ENCODE results near the gene NUBPL.
"Not testable (repeated sequence)": the region's sequence is repeated elsewhere in the genome, so short reads cannot be mapped to it uniquely, and the experiment has no call there.

NUBPL gene

GRCh38 chr14:31760277-31760676, 199.1 kb downstream of the NUBPL start:
- no peak for DNase-seq
- no peak for TF ChIP-seq GATA1 (IDR thresholded peaks at IDR 0.05; ENCODE audit: low read depth, low read length)
- TF ChIP-seq POLR2A (IDR thresholded peaks at IDR 0.05; ENCODE audit: low read length) = no peak

DNA sequence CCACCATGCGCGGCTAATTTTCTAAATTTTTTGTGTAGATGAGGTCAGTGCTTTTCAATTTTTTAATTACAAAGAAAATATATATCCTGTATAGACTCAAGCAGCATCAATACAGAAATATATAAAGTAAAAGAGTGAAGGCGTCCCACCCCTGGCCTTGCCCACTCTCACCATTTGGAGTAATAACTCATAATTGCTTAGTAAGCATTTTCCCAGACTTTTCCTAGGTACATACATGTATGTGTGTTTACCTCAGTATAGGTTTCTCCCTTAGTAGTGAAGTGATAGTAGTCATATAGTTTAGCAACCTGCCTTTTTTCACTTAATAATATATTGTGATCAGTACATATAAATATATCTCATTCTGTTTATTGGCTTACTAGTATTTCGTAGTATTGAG, 200.1 kb downstream of the NUBPL start:
- no peak for TF ChIP-seq POLR2A (IDR thresholded peaks at IDR 0.05; ENCODE audit: low read length)
- TF ChIP-seq GATA1 (IDR thresholded peaks at IDR 0.05; ENCODE audit: low read depth, low read length) = no peak
- DNase-seq = no peak

DNA sequence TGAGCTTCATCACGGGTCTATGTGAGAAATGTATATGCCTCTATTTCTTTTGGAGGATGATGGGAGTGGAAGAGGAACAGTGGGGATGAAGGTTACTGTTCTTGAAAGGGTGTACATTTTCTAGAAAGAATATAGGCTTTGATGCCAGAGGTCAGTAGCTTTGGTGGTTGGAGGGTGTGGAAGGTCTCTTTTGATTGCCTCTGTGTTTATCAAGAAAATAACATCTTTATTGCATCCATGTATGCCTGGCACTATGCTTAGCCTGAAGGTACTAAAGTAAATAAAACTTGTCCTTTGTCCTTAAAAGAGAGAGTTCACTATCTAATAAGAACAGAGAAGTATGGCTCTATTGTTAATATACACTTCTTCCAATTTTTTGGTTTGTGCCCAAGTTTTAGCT, 201.8 kb downstream of the NUBPL start:
- no peak for DNase-seq
- TF ChIP-seq GATA1 (IDR thresholded peaks at IDR 0.05; ENCODE audit: low read depth, low read length) (no peak), POLR2A (IDR thresholded peaks at IDR 0.05; ENCODE audit: low read length) (no peak)

DNA sequence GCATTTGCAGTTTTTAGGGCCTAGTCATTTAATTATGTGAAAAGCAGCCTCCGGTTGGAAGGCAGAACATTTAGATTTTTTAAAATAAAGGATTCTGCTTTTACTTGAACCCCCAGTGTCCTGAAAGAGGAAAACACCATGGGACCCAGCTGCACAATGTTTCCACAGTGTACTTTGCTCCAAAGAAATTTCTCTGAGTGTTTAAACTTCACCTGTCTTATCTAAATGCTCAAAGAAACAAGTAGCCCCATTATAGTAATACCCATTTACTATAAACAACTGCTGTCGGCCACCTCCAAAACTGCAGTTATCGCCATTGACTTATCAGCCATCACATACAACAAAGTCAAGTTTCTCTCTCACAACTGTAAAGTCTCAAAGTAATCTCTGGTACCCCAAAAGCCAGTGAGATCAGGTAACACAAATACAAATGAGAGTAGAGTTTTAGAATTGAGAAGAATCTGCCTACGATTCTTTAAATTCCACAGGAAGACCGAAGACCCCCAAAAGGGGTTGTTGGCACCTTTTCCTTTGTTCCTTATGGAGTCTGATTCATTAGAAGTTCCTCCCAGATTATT, 205.2 kb downstream of the NUBPL start:
- TF ChIP-seq GATA1 (IDR thresholded peaks at IDR 0.05; ENCODE audit: low read depth, low read length) = no peak
- TF ChIP-seq POLR2A (IDR thresholded peaks at IDR 0.05; ENCODE audit: low read length) = no peak
- DNase-seq = no peak

DNA sequence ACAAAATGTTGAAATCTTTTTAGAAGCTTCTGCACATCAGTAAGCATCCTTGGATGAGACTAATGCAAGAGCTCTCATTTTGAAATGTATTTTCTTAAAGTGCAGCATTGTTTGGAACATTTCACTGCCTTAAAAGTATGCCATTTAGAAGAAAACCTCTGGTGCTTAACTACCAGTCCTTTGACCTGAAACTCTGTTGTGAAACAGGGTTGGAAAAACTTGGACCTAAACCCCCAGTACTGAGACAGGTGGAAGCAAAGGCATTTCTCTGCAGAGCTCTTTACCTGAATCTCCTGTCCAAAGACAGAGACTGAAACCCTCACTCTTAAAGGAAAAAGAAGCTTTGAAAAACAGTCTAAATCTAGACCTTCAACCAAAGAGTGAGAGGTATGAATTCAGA, 207.2 kb downstream of the NUBPL start:
- TF ChIP-seq POLR2A (IDR thresholded peaks at IDR 0.05; ENCODE audit: low read length) = no peak
- no peak for TF ChIP-seq GATA1 (IDR thresholded peaks at IDR 0.05; ENCODE audit: low read depth, low read length)
- DNase-seq = no peak

GRCh38 chr14:31770271-31770670, 209.1 kb downstream of the NUBPL start:
- no peak for DNase-seq
- TF ChIP-seq GATA1 (IDR thresholded peaks at IDR 0.05; ENCODE audit: low read depth, low read length) (no peak), POLR2A (IDR thresholded peaks at IDR 0.05; ENCODE audit: low read length) (no peak)

- TF ChIP-seq POLR2A (IDR thresholded peaks at IDR 0.05; ENCODE audit: low read length) (no peak), GATA1 (IDR thresholded peaks at IDR 0.05; ENCODE audit: low read depth, low read length) (no peak)
- DNase-seq = no peak
Measured at GRCh38 chr14:31774567-31774966, 213.4 kb downstream of the NUBPL start.

- DNase-seq = no peak
- TF ChIP-seq GATA1 (IDR thresholded peaks at IDR 0.05; ENCODE audit: low read depth, low read length) (no peak), POLR2A (IDR thresholded peaks at IDR 0.05; ENCODE audit: low read length) (no peak)
Measured at GRCh38 chr14:31777312-31777711, 216.1 kb downstream of the NUBPL start.

- TF ChIP-seq POLR2A (IDR thresholded peaks at IDR 0.05; ENCODE audit: low read length) = no peak
- TF ChIP-seq GATA1 (IDR thresholded peaks at IDR 0.05; ENCODE audit: low read depth, low read length) = no peak
- peak; percentile 4 to 20 for DNase-seq
Measured at GRCh38 chr14:31781578-31781977, 220.4 kb downstream of the NUBPL start.

- DNase-seq = no peak
Measured at GRCh38 chr14:31785574-31785973, 224.4 kb downstream of the NUBPL start.

DNA sequence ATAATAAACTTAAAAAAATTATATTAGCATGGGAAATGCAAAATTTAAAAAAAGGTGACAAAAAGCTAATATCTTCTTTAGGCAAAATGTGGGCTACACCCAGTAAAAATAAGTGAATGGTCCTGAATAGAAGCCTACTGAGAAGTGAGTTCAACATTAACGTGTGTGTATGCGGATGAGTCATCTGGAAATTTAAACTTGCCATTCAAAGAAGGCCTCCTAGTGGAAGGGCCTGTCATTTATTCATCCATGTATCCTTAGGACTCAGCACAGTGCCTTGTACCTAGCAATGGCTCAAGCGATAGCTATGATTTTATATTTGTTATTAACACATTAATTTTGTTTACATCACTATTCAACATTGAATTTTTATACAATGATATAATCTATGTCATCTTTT, 226.2 kb downstream of the NUBPL start:
- peak; percentile 1 to 20 for DNase-seq
- TF ChIP-seq POLR2A (IDR thresholded peaks at IDR 0.05; ENCODE audit: low read length) = no peak
- TF ChIP-seq GATA1 (IDR thresholded peaks at IDR 0.05; ENCODE audit: low read depth, low read length) = no peak

More at GRCh38 chr14:31785574-31785973, 224.4 kb downstream of the NUBPL start:
- TF ChIP-seq POLR2A (IDR thresholded peaks at IDR 0.05; ENCODE audit: low read length) (no peak), GATA1 (IDR thresholded peaks at IDR 0.05; ENCODE audit: low read depth, low read length) (no peak)

GRCh38 chr14:31788340-31788739, 227.1 kb downstream of the NUBPL start:
- DNase-seq = no peak
- TF ChIP-seq POLR2A (IDR thresholded peaks at IDR 0.05; ENCODE audit: low read length) = no peak
- no peak for TF ChIP-seq GATA1 (IDR thresholded peaks at IDR 0.05; ENCODE audit: low read depth, low read length)

GRCh38 chr14:31792726-31793125, 231.5 kb downstream of the NUBPL start:
- TF ChIP-seq GATA1 (IDR thresholded peaks at IDR 0.05; ENCODE audit: low read depth, low read length) (no peak), POLR2A (IDR thresholded peaks at IDR 0.05; ENCODE audit: low read length) (no peak)
- no peak for DNase-seq

DNA sequence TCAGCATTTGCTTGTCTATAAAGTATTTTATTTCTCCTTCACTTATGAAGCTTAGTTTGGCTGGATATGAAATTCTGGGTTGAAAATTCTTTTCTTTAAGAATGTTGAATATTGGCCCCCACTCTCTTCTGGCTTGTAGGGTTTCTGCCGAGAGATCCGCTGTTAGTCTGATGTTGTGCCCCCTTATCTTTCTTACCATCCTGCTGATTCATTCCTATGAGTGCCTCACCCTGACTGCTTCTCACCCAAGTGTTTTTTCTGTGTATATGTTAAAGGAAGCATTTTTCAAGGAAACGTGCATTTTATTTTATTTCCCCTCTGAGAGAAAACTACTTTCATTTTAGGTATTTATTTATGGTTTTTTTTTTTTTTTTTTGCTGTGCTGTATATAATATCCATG, 236.7 kb downstream of the NUBPL start:
- DNase-seq = not testable (repeated sequence)

- DNase-seq = no peak
- no peak for TF ChIP-seq GATA1 (IDR thresholded peaks at IDR 0.05; ENCODE audit: low read depth, low read length)
- no peak for TF ChIP-seq POLR2A (IDR thresholded peaks at IDR 0.05; ENCODE audit: low read length)
Measured at GRCh38 chr14:31802838-31803237, 241.6 kb downstream of the NUBPL start.

DNA sequence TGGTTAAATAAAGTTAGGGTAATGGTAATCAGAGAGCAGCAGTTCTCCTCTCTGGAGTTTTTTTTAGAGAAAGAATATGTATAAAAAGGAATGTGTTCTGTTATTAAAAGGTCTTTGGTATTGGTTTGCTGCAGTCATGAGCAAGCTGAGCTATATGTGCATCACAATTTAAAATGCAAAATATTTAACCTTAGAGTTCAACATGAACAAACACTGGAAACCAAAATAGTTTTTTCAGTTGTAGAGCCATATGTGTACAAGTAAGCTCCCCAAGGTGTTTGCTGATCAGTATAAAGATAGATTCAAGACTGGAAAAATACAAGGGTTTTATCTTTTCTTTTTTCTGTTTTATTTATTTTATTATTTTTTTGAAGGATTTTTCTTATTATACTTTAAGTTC, 245.0 kb downstream of the NUBPL start:
- DNase-seq = no peak
- TF ChIP-seq GATA1 (IDR thresholded peaks at IDR 0.05; ENCODE audit: low read depth, low read length) (no peak), POLR2A (IDR thresholded peaks at IDR 0.05; ENCODE audit: low read length) (no peak)

DNA sequence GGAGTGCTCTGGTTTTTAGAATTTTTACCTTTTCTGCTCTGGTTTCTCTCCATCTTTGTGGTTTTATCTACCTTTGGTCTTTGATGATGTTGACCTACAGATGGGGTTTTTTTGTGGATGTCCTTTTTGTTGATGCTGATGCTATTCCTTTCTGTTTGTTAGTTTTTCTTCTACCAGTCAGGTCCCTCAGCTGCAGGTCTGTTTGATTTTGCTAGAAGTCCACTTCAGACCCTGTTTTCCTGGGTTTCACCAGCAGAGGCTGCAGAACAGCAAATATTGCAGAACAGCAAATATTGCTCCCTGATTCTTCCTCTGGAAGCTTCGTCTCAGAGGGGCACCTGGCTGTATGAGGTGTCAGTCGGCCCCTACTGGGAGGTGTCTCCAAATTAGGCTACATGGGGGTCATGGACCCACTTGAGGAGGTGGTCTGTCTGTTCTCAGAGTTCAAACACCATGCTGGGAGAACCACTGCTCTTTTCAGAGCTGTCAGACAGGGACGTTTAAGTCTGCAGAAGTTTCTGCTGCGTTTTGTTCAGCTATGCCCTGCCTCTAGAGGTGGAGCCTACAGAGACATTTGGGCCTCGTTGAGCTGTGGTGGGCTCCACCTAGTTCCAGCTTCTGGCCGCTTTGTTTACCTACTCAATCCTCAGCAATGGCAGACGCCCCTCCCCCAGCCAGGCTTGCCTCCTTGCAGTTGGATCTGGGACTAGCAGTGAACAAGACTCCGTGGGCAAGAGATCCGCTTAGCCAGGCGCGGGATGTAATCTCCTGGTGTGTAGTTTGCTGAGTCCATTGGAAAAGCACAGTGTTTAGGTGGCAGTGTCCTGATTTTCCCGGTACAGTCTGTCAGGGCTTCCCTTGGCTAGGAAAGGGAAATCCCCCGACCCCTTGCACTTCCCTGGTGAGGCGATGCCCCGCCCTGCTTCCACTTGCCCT, 250.8 kb downstream of the NUBPL start:
- not testable (repeated sequence) for DNase-seq

DNA sequence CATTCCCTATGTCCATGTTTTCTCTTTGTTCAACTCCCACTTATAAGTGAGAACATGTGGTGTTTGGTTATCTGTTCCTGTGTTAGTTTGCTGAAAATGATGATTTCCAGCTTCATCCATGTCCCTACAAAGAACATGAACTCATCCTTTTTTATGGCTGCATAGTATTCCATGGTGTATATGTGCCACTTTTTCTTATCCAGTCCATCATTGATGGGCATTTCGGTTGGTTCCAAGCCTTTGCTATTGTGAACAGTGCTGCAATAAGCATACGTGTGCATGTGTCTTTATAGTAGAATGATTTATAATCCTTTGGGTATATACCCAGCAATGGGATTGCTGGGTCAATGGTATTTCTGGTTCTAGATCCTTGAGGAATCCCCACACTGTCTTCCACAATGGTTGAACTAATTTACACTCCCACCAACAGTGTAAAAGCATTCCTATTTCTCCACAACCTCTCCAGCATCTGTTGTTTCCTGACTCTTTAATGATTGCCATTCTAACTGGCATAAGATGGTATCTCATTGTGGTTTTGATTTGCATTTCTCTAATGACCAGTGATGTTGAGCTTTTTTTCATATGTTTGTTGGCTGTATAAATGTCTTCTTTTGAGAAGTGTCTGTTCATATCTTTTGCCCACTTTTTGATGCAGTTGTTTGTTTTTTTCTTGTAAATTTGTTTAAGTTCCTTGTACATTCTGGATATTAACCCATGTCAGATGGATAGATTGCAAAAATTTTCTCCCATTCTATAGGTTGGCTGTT, 252.7 kb downstream of the NUBPL start:
- DNase-seq = not testable (repeated sequence)
